ENCODE results near the gene TST. TPM values are rescaled to one million over a fixed set of nuclear protein-coding genes. Genes with fewer than 3 reads are reported as not detected.
A peak's percentile ranks its signal among the peaks of the same experiment; 100 is the strongest.

TST gene
- total and polyA plus RNA-seq, 9 of the 15 experiments (the other 6 are each of a cell fraction or from before 2014, with no cell fraction given), result 1.4 to 26.9 (median 12.4) TPM

- in situ Hi-C loops (cut with MboI), result no loop called here
- H2AFZ ChIP-seq (ENCODE audit: low read depth, low read length), result no peak overlapping the region
- H3K4me1 ChIP-seq (replicated peaks in 1 of 2; ENCODE audit: control insufficient read depth in 2 of 2, insufficient read depth in 2 of 2, low read length in 2 of 2), result peaks cover 8 to 43% of the 10 kb centered on the region in 2 experiments; a peak in 4 of 5 replicates
- ChIA-PET POLR2A (interaction anchor here (0.7 kb wide), 1 partner anchor 239 kb away, joined by 3 read pairs; no protein-coding TSS in a partner anchor), CTCF (ENCODE audit: low intra/inter-chr PET ratio) (no interaction called here)
- WGBS (ENCODE audit: insufficient coverage, low coverage, missing lambda C conversion rate), result 66% methylated on average over 9 of the region's 13 CpGs
- H3K9me3 ChIP-seq (replicated peaks; ENCODE audit: control insufficient read depth, insufficient read depth, low read depth, low read length), result no peaks in the 10 kb centered on the region
- H3K36me3 ChIP-seq (ENCODE audit: control insufficient read depth, insufficient read depth, low read length), result peaks cover 50% of the 10 kb centered on the region; the same call in 2 of the 3 replicates
- peak; percentile 57 to 72 (median 58) for DNase-seq (ENCODE audit: extremely low read depth in 1 of 4, low spot score in 3 of 4)
- BruUV-seq (replicated peaks), result no TSS peak
- H3K9me1 ChIP-seq (ENCODE audit: control insufficient read depth, insufficient read depth, low read length), result no peaks in the 10 kb centered on the region
- peaks cover 52% of the 10 kb centered on the region for H3K79me2 ChIP-seq (ENCODE audit: control insufficient read depth, insufficient read depth, low read length)
- no peak overlapping the region for H3K4me3 ChIP-seq
- H3K9ac ChIP-seq (ENCODE audit: insufficient read depth in 1 of 2, low read depth in 2 of 2, low read length in 2 of 2), result peak overlapping the region in 1 of 2 experiments; percentile 40; a peak in 1 of 4 replicates
- ATAC-seq, result peak; percentile 44; the same call in 2 of the 3 replicates
- no peaks in the 10 kb centered on the region for H3K27me3 ChIP-seq (ENCODE audit: control insufficient read depth in 2 of 2, insufficient read depth in 2 of 2, low read length in 2 of 2)
- intact Hi-C loops (cut with micrococcal nuclease), result no loop called here
- peak; percentile 85 for FAIRE-seq
- no peak overlapping the region for H3K4me2 ChIP-seq (ENCODE audit: insufficient read depth, low read length)
- no peak overlapping the region for H3K27ac ChIP-seq (ENCODE audit: extremely low read depth, low read depth, low read length)
- no peaks in the 10 kb centered on the region for H4K20me1 ChIP-seq (replicated peaks; ENCODE audit: control insufficient read depth, insufficient read depth, low read length)
- no peak for TF ChIP-seq HNRNPL (IDR thresholded peaks at IDR 0.05; ENCODE audit: low read depth, low read length)
- TF ChIP-seq, protein P1, sequence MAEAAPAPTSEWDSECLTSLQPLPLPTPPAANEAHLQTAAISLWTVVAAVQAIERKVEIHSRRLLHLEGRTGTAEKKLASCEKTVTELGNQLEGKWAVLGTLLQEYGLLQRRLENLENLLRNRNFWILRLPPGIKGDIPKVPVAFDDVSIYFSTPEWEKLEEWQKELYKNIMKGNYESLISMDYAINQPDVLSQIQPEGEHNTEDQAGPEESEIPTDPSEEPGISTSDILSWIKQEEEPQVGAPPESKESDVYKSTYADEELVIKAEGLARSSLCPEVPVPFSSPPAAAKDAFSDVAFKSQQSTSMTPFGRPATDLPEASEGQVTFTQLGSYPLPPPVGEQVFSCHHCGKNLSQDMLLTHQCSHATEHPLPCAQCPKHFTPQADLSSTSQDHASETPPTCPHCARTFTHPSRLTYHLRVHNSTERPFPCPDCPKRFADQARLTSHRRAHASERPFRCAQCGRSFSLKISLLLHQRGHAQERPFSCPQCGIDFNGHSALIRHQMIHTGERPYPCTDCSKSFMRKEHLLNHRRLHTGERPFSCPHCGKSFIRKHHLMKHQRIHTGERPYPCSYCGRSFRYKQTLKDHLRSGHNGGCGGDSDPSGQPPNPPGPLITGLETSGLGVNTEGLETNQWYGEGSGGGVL (CRISPR knock-in tag; IDR thresholded peaks at IDR 0.05), result no peak
- TF ChIP-seq E2F3 (CRISPR knock-in tag; IDR thresholded peaks at IDR 0.05), result no peak
- no peak for TF ChIP-seq ZNF184 (CRISPR knock-in tag; IDR thresholded peaks at IDR 0.05)
- TF ChIP-seq ZBTB7A (IDR thresholded peaks at IDR 0.05; ENCODE audit: borderline replicate concordance, control insufficient read depth, low read depth, low read length), result peak; percentile 26; the same call in 1 of the 2 replicates
- TF ChIP-seq POLR2AphosphoS5 (IDR thresholded peaks at IDR 0.05; ENCODE audit: control insufficient read depth, insufficient read depth, low read depth, low read length), result no peak
- TF ChIP-seq KLF10 (CRISPR knock-in tag; IDR thresholded peaks at IDR 0.05), result no peak
- TF ChIP-seq SPI1 (IDR thresholded peaks at IDR 0.05; ENCODE audit: borderline replicate concordance, low read depth, low read length), result peak; percentile 6; the same call in 1 of the 2 replicates
- TF ChIP-seq LEF1 (IDR thresholded peaks at IDR 0.05), result no peak
- 0 out of 2 replicates have a peak, but pooled peaks have one; percentile 23 for TF ChIP-seq KLF16 (IDR thresholded peaks at IDR 0.05)
- 0 out of 2 replicates have a peak, but pooled peaks have one; percentile 11 for TF ChIP-seq HCFC1 (IDR thresholded peaks at IDR 0.05; ENCODE audit: low read depth, low read length)
- TF ChIP-seq, protein P2, sequence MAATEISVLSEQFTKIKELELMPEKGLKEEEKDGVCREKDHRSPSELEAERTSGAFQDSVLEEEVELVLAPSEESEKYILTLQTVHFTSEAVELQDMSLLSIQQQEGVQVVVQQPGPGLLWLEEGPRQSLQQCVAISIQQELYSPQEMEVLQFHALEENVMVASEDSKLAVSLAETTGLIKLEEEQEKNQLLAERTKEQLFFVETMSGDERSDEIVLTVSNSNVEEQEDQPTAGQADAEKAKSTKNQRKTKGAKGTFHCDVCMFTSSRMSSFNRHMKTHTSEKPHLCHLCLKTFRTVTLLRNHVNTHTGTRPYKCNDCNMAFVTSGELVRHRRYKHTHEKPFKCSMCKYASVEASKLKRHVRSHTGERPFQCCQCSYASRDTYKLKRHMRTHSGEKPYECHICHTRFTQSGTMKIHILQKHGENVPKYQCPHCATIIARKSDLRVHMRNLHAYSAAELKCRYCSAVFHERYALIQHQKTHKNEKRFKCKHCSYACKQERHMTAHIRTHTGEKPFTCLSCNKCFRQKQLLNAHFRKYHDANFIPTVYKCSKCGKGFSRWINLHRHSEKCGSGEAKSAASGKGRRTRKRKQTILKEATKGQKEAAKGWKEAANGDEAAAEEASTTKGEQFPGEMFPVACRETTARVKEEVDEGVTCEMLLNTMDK (IDR thresholded peaks at IDR 0.05; ENCODE audit: borderline replicate concordance, insufficient read depth, low read depth, low read length, poor library complexity, severe bottlenecking), result peak; percentile 72
- TF ChIP-seq CTCF (IDR thresholded peaks at IDR 0.05 in 2 of 3, conservative IDR thresholded peaks at IDR 0.05 in 1 of 3; ENCODE audit: insufficient read depth in 2 of 3, low read depth in 1 of 3, low read length in 3 of 3), result peak; percentile 60 to 80 (median 65)
- TF ChIP-seq ZNF561 (CRISPR knock-in tag; conservative IDR thresholded peaks at IDR 0.05), result no peak
- TF ChIP-seq POLR2B (IDR thresholded peaks at IDR 0.05; ENCODE audit: low read depth, partially characterized antibody), result no peak
These were observed 2.6 kb upstream of the TST start for GRCh38 chr22:37021710-37022482.

All from K562 (cell line).